GM12891 (cell line): ENCODE data around the gene CRADD.

ENCODE experiments used
- DNase-seq: peaks from one replicate; pipeline ENCODE4 v3.0.0; 2011; ENCODE audit warnings: low spot score; ENCODE audit not compliant: insufficient read length
- FAIRE-seq: peaks from 2 replicates; lab custom pipeline; 2011; peaks lifted over from hg19 to GRCh38; lab: Jason Lieb, UNC
- PAX5 ChIP-seq: IDR thresholded peaks from 2 replicates; pipeline ENCODE4 v1.6.1; 2011; ENCODE audit warnings: low read length, moderate library complexity, mild to moderate bottlenecking; ENCODE audit not compliant: insufficient read depth, severe bottlenecking
- POLR2A ChIP-seq: IDR thresholded peaks from 2 replicates; pipeline ENCODE4 v1.6.1; 2011; ENCODE audit warnings: low read depth, low read length, control low read depth
- POLR2AphosphoS5 ChIP-seq: IDR thresholded peaks from 2 replicates; pipeline ENCODE4 v1.6.1; 2011; ENCODE audit warnings: low read depth, low read length, control low read depth
- POU2F2 ChIP-seq: IDR thresholded peaks from 2 replicates; pipeline ENCODE4 v1.6.1; 2011; ENCODE audit warnings: low read depth, mild to moderate bottlenecking, control low read depth, low read length, moderate library complexity
- SPI1 ChIP-seq: IDR thresholded peaks from 2 replicates; pipeline ENCODE4 v1.6.1; 2011; ENCODE audit warnings: low read depth, low read length, control low read depth
- TAF1 ChIP-seq: IDR thresholded peaks from 2 replicates; pipeline ENCODE4 v1.6.1; 2011; ENCODE audit warnings: low read depth, low read length, control low read depth

The CRADD gene

GRCh38 chr12:93901739-93902138 lies 224.6 kb downstream of the CRADD start:
- no peak for FAIRE-seq
- no peak for TF ChIP-seq TAF1
- no peak for TF ChIP-seq POLR2AphosphoS5
- TF ChIP-seq POU2F2: no peak
- no peak for TF ChIP-seq SPI1

GRCh38 chr12:93902192-93902591 lies 225.0 kb downstream of the CRADD start:
- DNase-seq (no peak), FAIRE-seq (no peak)
- TF ChIP-seq POLR2AphosphoS5: no peak
- no peak for TF ChIP-seq SPI1
- no peak for TF ChIP-seq POU2F2
- no peak for TF ChIP-seq TAF1
- TF ChIP-seq POLR2A: no peak
- no peak for TF ChIP-seq PAX5

More at GRCh38 chr12:93901739-93902138, 224.6 kb downstream of the CRADD start:
- DNase-seq: no peak

- DNase-seq: no peak
- TF ChIP-seq SPI1: no peak
- no peak for TF ChIP-seq POLR2A
- TF ChIP-seq PAX5: no peak
- no peak for TF ChIP-seq POU2F2
- no peak for TF ChIP-seq TAF1
- TF ChIP-seq POLR2AphosphoS5: no peak
- FAIRE-seq: no peak
These were observed 225.8 kb downstream of the CRADD start for GRCh38 chr12:93902736-93903562.

- no peak for DNase-seq
- no peak for FAIRE-seq
- TF ChIP-seq POLR2AphosphoS5 (no peak), POLR2A (no peak), TAF1 (no peak), PAX5 (no peak), POU2F2 (no peak), SPI1 (no peak)
These were observed 226.9 kb downstream of the CRADD start for GRCh38 chr12:93904124-93904523.

- FAIRE-seq (no peak), DNase-seq (no peak)
- TF ChIP-seq PAX5: no peak
- TF ChIP-seq SPI1: no peak
- no peak for TF ChIP-seq TAF1
- no peak for TF ChIP-seq POU2F2
- TF ChIP-seq POLR2A: no peak
These were observed 231.1 kb downstream of the CRADD start for GRCh38 chr12:93908264-93908663.

- DNase-seq: no peak
- FAIRE-seq: no peak
- TF ChIP-seq TAF1 (no peak), POU2F2 (no peak), POLR2AphosphoS5 (no peak), SPI1 (no peak), PAX5 (no peak), POLR2A (no peak)
These were observed 231.8 kb downstream of the CRADD start for GRCh38 chr12:93908846-93909567.

GRCh38 chr12:93911396-93911795 lies 234.2 kb downstream of the CRADD start:
- FAIRE-seq (no peak), DNase-seq (no peak)
- TF ChIP-seq POLR2AphosphoS5 (no peak), TAF1 (no peak)

GRCh38 chr12:93912086-93912733 lies 235.0 kb downstream of the CRADD start:
- TF ChIP-seq TAF1: no peak
- no peak for TF ChIP-seq PAX5
- TF ChIP-seq POU2F2: no peak
- no peak for TF ChIP-seq POLR2A
- TF ChIP-seq SPI1: no peak
- no peak for TF ChIP-seq POLR2AphosphoS5
- DNase-seq (no peak), FAIRE-seq (no peak)

- no peak for DNase-seq
- no peak for FAIRE-seq
- TF ChIP-seq POU2F2: no peak
- no peak for TF ChIP-seq PAX5
- no peak for TF ChIP-seq TAF1
- TF ChIP-seq POLR2A: no peak
- no peak for TF ChIP-seq SPI1
- TF ChIP-seq POLR2AphosphoS5: no peak
These were observed 236.7 kb downstream of the CRADD start for GRCh38 chr12:93913845-93914244.
